ENCODE results near the gene LDB2. TPM values are rescaled to one million over a fixed set of nuclear protein-coding genes. Genes with fewer than 3 reads are reported as not detected.
"Not testable (repeated sequence)": the region's sequence is repeated elsewhere in the genome, so short reads cannot be mapped to it uniquely, and the experiment has no call there.

The LDB2 gene
- polyA plus RNA-seq, 1 donor, result 41.2 TPM

GRCh38 chr4:16636912-16637630 is 261.4 kb downstream of the LDB2 start:
- no peak for DNase-seq

- DNase-seq, result no peak
These were observed 262.1 kb downstream of the LDB2 start for GRCh38 chr4:16636304-16636703.

GRCh38 chr4:16629274-16629673 is 269.2 kb downstream of the LDB2 start:
- not testable (repeated sequence) for DNase-seq

DNA sequence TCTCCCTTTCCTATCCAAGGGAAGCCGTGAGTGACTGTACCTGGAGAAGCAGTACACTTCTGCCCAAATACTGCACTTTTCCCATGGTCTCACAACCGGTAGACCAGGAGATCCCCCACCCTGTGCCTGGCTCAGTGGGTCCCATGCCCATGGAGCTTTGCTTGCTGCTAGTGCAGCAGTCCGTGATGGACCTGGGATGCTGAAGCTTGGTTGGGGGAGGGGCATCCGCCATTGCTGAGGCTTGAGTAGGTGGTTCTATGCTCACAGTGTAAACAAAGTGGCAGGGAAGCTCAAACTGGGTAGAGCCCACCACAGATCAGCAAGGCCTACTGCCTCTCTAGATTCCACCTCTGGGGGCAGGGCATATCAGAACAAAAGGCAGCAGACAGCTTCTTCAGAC is 269.6 kb downstream of the LDB2 start:
- DNase-seq, result not testable (repeated sequence)

- no peak for DNase-seq
These were observed 270.4 kb downstream of the LDB2 start for GRCh38 chr4:16627999-16628398.

GRCh38 chr4:16626945-16627344 is 271.5 kb downstream of the LDB2 start:
- no peak for DNase-seq

- no peak for DNase-seq
These were observed 275.6 kb downstream of the LDB2 start for GRCh38 chr4:16622826-16623225.

DNA sequence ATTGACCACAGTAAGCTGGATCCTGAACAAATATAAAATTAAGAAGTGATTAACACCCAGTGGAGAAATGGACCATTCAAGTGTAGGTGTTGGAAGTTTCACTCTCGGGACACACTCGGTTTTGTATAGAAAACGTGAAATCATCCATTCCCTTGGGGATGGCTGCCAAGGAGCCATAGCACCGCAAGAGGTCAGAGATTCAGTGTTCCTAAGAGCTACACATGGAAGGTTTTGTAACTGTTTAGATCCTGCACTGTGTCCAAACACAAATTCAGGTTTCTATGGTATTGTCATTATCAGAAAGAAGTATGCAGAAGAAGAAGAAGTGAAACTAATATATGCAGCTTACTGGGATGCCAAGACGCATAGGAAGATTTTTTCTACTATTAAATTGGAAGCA is 281.0 kb downstream of the LDB2 start:
- DNase-seq, result no peak

GRCh38 chr4:16617011-16617410 is 281.4 kb downstream of the LDB2 start:
- no peak for DNase-seq

DNA sequence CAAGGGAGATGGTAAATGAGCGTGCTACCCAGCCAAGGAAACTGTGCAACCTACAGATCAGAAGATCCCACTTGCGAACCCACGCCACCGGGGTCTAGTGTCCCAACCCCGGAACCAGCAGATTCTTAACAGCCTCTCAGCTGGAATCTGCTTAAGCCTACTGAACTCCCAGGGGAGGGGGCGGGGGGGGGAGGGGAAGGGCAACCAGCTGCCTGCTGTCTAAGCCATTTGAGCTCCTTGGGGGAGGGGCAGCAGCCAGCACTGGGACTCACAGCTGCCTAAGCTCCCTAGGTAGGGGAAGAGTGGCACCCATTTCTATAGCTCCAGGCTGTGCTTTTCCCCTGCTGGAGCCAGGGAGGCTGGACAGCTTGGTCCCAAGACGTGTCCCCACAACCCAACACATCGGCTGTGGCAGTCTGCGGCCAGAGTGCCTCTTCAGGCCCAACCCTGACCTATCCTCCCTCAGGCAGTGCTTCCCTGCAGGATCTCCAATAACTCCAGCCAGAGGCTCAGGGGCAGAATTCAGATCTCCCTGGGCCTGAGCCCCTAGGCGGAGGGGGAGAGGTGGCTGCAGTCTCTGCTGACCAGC is 289.2 kb downstream of the LDB2 start:
- no peak for DNase-seq

GRCh38 chr4:16608611-16609125 is 289.8 kb downstream of the LDB2 start:
- no peak for DNase-seq

DNA sequence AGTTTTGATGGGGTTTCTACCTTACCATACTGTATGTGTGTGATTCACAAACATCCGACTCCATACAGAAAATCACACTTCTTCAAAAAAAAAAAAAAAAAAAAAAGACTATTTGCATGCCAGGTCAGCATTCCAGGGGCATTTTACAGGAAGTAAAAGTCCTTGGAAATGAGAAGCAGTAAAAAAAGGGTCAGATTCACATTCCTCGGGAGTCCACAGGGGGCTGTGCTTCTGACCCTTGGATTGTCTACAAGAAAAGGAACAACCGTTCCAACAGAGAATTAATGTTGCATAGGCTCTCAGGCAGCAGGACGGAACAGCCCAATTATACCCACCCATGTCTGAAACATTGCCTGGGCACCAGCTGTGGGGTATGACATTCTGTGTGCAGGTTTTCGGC is 290.3 kb downstream of the LDB2 start:
- DNase-seq, result no peak

DNA sequence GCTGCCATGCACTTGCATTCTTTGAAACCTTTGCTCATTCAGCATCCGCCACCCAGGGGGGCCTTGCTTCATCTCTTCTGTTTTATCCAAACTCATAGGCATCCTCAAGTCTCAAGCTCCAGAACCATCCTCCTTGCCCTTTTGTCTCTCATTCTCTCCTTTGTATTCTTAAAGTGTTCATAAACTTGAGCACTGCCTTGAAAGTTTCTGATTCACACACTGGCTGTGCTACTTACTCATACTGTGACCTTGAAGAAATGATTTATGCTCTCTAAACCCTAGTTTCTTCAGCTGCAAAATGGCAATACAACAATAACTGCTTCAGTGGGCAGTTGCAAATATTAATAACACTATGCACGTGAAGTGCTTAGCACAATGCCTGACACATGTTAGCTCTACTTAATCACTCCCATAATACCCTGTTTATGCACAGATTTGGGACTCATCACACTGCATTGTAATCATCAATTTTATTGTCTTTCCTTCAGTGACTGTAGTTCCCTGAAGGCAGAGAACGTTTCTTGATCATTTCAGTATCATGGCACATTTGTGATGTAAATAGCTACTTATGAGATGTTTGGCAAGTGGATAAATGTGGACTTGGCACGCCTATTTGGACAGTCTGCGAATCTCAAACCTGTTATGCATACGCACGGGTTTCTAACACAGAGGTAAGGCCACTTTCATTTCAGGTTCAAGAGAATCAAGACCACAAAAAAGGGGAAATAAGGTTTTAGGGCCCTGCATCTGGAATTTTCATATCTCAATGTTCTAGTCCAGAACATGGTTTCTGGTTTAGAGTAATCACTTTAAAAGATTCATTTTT is 291.0 kb downstream of the LDB2 start:
- no peak for DNase-seq

GRCh38 chr4:16606691-16607090 is 291.8 kb downstream of the LDB2 start:
- peak; percentile 42 for DNase-seq

- no peak for DNase-seq
These were observed 295.3 kb downstream of the LDB2 start for GRCh38 chr4:16603178-16603577.

DNA sequence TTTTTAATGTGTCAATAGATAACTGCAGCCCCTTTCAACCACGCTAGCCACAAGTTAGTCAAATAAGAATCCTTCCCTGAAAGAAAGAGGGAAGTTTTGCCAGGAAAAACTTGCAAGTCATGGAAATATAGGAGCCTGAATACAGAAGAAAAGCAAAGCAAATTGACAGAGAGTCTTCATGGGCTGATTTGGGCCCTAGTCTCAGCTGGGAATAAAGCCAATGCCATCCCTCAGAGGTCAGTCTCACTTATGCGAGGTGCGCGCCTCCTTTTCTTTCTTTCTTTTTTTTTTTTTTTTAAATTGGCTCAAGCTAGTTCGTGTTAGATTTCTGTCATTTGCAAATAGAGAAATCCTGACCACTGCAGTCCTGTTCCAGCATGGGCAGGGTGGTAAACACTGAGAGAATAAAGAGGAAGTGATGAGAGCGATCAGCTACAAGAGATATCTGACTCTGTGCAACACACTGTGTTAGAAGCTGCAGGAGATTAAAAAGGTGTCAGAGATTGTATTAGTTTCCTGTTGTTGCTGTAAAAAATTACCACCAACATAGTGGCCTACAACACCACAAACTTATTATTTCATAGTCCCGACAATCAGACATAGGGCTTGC is 299.7 kb downstream of the LDB2 start:
- no peak for DNase-seq

DNA sequence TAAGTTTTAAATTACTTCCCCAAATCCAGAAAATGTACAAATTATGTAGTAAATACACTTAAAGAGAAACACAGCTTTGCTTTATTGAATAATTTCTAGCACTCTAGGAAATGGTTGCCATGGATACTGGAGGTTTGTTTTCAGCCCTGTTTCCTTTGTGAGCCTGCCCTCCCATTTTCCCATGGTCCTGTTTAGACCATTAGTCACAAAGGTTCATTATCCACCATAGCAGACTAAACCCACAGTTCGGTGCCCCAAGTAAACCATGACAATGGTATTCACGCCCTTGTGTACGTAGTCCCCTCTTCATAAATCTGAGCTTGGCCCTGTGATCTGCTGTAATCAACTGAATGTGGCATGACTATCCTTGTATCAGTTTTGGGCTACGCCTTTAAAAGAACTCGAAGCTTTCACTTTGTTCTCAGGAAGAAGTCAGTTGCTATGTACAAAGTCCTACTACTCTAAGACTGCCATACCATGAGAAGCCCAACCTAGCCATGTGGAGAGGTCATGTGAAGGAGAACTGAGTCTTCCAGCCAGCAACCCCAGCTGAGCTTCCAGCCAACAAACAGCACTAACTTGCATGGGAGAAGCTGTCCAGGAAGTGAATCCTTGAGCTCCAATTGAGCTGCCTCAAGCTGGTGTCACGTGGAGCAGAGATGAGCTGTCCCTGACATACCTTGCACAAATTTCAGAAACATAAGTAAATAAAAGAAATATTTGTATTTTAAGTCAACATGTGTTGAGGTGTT is 300.4 kb downstream of the LDB2 start:
- DNase-seq, result peak; percentile 53

DNA sequence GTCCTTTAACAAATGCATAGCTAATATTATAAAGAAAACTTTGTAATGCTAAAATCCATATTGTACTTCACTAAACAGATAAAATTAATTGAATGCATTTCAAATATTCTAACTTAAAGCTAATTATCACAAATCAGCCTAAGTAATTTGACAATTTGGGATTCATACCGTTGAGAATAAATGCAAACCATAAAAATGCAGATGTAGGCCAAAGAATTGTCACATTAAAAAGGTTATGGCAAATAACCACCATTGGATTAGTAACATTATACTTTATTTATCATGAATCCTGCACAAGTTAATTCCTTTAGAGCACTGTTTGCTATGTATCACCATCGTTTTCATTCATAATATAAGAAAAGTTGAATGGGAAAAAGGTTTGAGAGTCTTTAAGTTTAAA is 301.0 kb downstream of the LDB2 start:
- no peak for DNase-seq

DNA sequence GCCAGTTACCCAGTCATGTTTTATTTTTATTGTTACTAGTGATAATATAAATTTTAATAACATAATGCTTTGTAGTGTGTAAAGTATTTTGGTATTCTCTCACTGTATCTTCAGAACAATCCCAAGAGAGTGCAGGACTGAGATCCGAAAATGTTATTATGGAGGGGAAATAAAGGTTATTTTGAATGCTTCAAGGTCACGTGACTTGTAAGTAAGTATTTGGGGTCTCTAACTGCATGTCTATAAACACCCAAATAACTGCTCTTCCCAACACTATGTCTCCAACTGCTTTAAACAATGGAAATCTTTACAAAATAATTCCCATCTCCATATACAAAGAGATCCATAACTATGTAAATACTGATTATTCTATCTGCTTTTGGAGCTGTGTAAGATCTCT is 302.2 kb downstream of the LDB2 start:
- DNase-seq, result no peak

DNA sequence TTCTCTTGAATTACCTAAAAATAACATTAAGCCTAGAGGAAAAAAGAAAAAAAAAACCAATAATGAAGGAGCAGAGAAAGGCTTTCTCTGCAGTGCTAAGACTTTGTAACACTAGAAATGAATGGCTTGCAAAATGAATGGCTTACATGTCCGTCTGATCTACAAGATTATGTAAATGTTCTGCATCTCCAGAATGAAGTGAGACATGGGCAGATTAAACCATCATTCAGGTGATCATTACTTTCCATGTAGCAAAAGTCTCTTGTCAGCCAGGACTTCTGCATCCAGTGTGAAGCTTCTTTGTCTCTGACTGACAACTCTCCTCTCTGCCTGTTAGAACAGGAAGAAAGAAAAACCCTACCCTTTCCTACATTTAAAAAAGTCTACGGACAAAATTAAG is 304.3 kb downstream of the LDB2 start:
- DNase-seq, result no peak

- no peak for DNase-seq
These were observed 305.1 kb downstream of the LDB2 start for GRCh38 chr4:16593386-16593785.

- DNase-seq, result no peak
These were observed 307.1 kb downstream of the LDB2 start for GRCh38 chr4:16591272-16591826.

Data from hindlimb muscle (tissue), 1 donor.